Brain microvascular endothelial cell (primary cell): Measurements from ENCODE around the gene TOP1.

Experiments
- DNase-seq: peaks from one replicate; pipeline ENCODE4 v3.0.0-alpha.2; 2020
- H3K27ac ChIP-seq: fragments of 250-450 bp; sonication (Bioruptor Pico); 2 replicates; pipeline ENCODE4 v1.5.1; 2020; ENCODE audit warnings: mild to moderate bottlenecking, moderate library complexity
- H3K27me3 ChIP-seq: fragments of 250-450 bp; sonication (Bioruptor Pico); replicated peaks from 2 replicates; pipeline ENCODE4 v1.5.1; 2020; ENCODE audit warnings: mild to moderate bottlenecking
- H3K36me3 ChIP-seq: fragments of 250-450 bp; sonication (Bioruptor Pico); replicated peaks from 2 replicates; pipeline ENCODE4 v1.5.1; 2020; ENCODE audit warnings: mild to moderate bottlenecking
- H3K4me3 ChIP-seq: 2 replicates; pipeline ENCODE4 v1.5.1; 2011; ENCODE audit warnings: low read depth, mild to moderate bottlenecking, control low read depth, low read length, moderate library complexity
- CTCF ChIP-seq: IDR thresholded peaks from 2 replicates; pipeline ENCODE4 v1.5.1; 2011; ENCODE audit warnings: low read depth, mild to moderate bottlenecking, moderate library complexity, low read length, control low read depth, inconsistent platforms; ENCODE audit errors: missing control alignments
- in situ Hi-C: cut with HindIII; loops from 2 replicates; pipeline ENCODE4 v1.10.0; 2017; ENCODE audit warnings: low sequenced_read_pairs, low pct_ligation_motif_present

TOP1 gene

GRCh38 chr20:41005361-41005729 lies 23.3 kb upstream of the TOP1 start:
- Histone ChIP-seq H3K27ac (peak overlapping the region; percentile 91), H3K4me3 (peak overlapping the region; percentile 51), H3K36me3 (no peaks in the 10 kb centered on the region), H3K27me3 (no peaks in the 10 kb centered on the region)
- TF ChIP-seq CTCF = no peak
- DNase-seq = peak; percentile 93
- in situ Hi-C loops = no loop called here

GRCh38 chr20:41006126-41006935 lies 22.3 kb upstream of the TOP1 start:
- Histone ChIP-seq H3K4me3 (no peak overlapping the region), H3K36me3 (no peaks in the 10 kb centered on the region), H3K27me3 (no peaks in the 10 kb centered on the region), H3K27ac (no peak overlapping the region)
- TF ChIP-seq CTCF = no peak
- DNase-seq = no peak
- in situ Hi-C loops = no loop called here

- H3K27ac ChIP-seq = no peak overlapping the region
- H3K27me3 ChIP-seq = no peaks in the 10 kb centered on the region
- H3K36me3 ChIP-seq = no peaks in the 10 kb centered on the region
- H3K4me3 ChIP-seq = no peak overlapping the region
- no peak for DNase-seq
- in situ Hi-C loops = no loop called here
- no peak for TF ChIP-seq CTCF
Measured at GRCh38 chr20:41006936-41007474, 21.6 kb upstream of the TOP1 start.

GRCh38 chr20:41007481-41007880 lies 21.1 kb upstream of the TOP1 start:
- H3K36me3 ChIP-seq = no peaks in the 10 kb centered on the region
- H3K27ac ChIP-seq = no peak overlapping the region
- TF ChIP-seq CTCF = no peak
- in situ Hi-C loops = no loop called here
- no peak for DNase-seq
- no peak overlapping the region for H3K4me3 ChIP-seq
- H3K27me3 ChIP-seq = no peaks in the 10 kb centered on the region

GRCh38 chr20:41009946-41010345 lies 18.7 kb upstream of the TOP1 start:
- no peak for TF ChIP-seq CTCF
- Histone ChIP-seq H3K27me3 (no peaks in the 10 kb centered on the region), H3K27ac (peak overlapping the region; percentile 43), H3K4me3 (no peak overlapping the region), H3K36me3 (no peaks in the 10 kb centered on the region)
- in situ Hi-C loops = no loop called here
- peak; percentile 48 for DNase-seq
